GM21576 (cell line): ENCODE measurements around the gene SMIM34.
"Not testable (repeated sequence)": the region's sequence is repeated elsewhere in the genome, so short reads cannot be mapped to it uniquely, and the experiment has no call there.

Experiments
- ATAC-seq: cut with Tn5 transposase; IDR thresholded peaks from one replicate; pipeline ENCODE4 v1.9.1; 2021; ENCODE audit warnings: mild to moderate bottlenecking, moderate library complexity; ENCODE audit not compliant: unreplicated experiment

SMIM34 gene, protein sequence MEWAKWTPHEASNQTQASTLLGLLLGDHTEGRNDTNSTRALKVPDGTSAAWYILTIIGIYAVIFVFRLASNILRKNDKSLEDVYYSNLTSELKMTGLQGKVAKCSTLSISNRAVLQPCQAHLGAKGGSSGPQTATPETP

DNA sequence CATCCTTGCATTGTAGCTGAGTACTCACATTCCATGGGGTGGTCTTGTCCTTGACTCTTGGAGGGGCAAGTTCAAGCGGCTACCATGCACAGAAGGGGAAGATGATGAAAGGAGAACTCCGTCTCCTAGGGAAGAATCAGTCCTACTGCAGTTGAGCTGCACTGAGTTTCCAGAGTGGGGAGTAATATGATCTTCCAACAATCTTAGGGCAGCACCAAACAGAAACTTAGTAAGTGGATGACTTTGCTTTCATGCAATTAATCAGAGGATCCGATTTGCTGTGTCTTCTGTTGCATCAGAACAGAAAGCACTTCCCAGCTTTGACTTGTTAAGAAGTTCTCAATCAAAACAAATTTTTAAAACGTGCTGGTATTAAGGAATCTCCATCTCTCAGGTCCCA lies at the start of gene SMIM34:
Gene SMIM34, minus strand, starts transcription at position 147 of the 400 bp plus-strand sequence. Its CDS starts 112 bp downstream, at position 35.
- ATAC-seq: not testable (repeated sequence)

DNA sequence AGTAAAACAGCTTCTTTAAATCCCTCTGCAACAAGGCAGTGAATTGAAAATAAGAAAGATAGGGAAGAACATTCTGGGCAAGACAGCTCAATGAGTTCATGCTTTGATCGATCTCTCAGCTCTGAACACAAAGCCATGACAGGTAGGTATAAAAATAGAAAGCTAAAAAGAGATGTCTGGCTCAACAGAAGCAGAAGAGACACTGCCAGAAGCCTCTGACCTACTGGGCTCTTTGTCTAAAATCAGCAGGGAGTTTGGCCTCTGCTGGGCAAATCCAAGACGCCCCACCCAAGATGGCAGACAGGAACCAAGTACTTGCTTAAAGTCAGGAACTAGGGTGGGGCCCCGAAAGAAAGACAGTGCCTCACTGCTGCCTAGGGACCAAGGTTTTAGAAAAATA lies 43.6 kb upstream of the SMIM34 start:
- not testable (repeated sequence) for ATAC-seq

DNA sequence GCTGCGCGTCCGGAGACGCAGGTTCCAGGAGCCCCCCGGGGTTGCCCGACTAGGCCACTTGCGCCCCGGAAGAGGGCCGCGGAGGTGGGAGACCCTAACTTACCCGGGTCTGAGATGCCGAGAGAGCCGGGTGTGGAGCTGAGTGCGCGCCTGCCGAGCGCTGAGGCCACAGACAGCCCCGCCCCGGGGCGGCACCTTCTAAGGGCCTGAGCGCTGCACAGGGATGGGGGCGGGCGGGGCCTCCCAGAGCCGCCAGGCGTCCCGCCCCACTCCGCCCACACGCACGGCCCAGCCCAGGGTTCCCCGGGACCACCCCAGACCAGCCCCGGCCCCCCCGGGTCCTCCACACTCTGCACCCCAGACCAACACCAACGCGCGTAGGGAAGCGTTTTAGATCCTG lies 35.7 kb upstream of the SMIM34 start:
- ATAC-seq: not testable (repeated sequence)

DNA sequence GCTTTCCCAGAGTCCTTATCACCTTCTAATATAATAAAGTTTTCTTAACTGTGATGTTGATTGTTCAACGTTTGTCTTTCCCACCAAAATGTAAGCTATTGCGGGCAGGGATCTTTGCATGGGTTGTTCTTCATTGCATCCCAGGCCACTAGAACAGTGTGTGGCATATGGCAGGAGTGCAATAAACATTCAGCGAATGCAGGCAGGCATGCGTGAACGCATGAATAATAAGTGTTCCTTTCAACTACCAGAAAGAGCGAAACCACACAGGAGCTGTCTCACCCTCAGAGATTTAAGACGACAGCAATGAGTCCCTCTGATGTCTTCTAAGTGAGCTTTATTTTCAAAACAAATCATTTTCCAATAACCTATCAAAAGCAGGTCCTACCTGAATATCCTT lies 34.5 kb upstream of the SMIM34 start:
- not testable (repeated sequence) for ATAC-seq

DNA sequence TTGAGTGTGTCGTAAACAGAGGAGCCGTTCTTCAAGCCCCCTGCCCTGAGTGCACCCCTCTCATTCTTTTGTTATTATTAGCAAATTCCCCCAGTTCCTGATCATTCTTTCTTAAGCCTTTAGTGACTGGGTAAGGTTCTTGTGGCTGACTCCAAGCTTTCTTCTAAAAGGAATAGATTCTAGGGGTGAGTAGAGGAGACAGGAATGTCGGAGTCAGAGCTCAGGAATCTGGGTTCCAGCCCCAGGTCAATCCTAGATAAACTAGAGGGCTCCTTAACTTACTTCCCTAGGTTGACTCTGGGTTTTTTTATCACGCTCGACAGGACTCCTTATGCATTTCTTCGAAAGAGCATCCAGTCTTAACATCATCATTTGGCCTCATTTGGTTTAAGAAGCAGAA lies 32.4 kb upstream of the SMIM34 start:
- not testable (repeated sequence) for ATAC-seq

DNA sequence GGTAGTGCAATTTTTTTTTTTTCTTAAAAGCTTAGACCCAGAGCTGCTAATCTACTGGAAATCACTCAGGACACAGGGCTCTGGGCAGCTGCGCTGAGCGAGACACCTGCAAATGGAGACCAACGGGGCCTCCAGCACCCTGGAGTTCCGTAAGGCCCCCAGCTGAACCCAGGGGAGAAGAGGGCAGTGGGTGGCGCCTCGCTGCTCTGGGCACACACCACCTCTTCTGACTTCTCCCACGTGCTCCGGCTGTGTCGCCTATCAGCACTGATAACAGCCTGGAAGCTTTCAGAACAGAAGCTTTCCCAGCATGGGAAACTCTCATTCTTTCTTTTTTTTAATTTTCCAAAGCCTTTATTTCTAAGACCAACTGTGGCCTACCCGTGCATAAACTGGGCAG lies 31.9 kb upstream of the SMIM34 start:
- ATAC-seq: not testable (repeated sequence)

DNA sequence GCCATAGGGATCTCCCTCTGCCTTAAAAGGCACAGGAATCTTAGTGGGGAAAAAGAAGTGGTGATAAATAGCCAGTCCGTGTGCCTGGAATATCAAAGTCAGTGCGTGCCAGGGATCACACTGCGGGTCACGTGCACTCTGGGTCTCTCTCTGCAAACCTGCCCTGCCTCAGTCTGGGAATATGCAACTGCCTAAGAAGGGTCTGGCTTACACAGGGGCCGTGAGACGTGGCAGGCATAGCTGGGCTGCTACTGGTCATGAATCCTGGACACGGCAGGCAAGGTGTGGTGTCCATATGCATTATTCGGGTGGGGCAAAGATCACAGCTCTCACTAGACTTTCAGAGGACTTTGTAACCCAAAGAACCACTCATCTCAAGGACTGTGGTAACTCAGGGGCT lies 23.3 kb upstream of the SMIM34 start:
- ATAC-seq: not testable (repeated sequence)

DNA sequence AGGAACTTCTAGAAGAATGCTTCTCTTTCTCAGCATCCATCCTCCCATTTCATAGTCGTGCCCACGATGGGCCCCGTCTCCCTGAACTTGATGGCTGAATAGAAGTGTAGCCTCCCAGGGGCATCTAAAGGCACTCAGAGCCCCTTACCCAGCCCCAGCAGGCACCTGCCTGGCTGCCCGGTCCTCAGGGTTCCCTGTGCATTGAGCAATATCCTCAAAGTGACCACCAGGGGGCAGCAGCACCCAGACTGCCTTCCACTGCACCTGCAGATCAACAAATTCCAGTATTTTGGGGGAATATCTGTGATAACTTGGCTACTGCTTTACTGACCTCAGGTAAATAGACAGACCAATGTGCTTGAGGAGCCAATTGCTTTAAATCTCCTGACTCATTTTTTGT lies 19.7 kb upstream of the SMIM34 start:
- ATAC-seq: not testable (repeated sequence)

DNA sequence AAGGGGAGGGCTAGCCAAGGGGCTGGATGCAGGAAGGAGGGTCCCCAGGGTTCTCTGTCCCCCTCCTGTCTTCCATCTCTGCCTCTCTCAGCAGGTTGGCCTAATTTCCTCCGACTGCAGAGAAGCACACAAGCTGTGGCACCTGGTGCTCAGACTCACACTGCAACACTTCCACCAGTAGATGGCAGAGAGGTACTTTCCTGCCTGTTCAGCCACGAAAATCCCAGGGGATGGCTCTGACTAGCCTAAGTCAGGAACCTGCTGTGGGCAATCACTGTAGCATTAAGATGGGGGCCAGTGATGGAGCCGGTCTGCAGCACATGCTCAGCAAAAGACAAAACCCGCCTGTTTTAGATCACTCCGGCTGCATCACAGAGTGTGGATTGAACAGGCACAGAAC lies 6.0 kb upstream of the SMIM34 start:
- ATAC-seq: not testable (repeated sequence)

DNA sequence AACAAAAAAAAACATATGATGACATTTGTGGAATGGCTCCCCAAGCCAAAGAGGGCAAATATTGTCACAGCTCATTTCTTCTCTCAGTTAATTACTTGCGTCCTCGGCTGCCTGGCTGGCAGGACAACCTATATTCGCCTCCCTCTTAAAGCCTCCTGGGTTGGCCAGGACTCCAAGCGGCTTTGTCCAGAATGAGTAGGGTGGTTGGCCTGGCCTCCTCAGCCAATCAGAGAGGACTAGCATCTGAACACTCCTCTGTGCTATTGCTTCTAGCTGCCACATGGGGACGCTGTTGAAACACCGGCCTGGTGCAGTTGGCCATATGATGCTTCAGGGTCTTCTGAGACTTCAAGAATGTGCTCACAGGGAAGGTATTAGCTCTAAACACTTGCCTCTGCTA lies 4.7 kb upstream of the SMIM34 start:
- ATAC-seq: not testable (repeated sequence)

DNA sequence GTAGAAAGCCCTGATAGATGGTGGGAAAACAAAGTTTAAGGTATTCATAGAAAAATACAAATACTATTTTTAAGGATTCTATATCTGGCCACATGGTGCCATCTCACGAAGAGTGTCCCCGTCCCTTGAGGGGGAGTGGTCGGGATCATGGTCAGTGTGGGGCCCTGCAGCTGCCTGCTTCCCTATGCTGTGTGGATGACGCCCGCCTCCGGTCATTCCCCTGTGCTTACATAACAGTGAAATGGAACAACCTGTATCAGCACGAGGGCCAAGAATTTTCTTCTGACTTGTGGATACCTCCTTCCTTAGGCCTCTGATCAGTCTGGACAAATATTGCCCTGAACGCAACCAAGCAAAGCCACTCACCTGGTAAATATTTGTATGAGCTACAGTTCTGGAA lies 3.6 kb upstream of the SMIM34 start:
- not testable (repeated sequence) for ATAC-seq

DNA sequence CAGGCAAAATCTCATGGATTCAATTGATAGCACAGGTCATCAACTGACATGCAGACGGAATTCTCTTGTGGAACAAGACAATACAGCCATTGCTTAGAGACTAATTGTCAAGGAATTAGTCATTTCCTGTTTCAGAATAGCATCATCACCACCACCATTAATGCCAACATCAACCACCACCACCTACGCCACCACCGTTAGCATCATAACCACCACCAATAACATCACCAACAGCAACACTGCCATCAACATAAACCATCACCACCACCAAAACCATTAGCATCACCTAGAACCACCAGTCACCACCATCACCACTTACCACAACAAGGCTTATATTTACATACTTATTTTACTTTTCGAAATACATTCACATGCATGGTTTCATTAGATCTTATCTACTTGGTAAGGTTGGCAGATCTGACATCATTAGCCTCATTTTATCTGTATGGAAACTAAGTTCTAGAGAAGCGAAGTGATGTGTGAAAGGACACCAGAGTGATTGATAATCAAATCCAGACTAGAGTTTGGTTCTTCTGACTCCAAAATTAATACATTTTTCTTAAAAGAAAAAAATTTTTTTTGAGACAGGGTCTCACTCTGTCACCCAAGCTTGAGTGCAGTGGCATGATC lies 6.2 kb downstream of the SMIM34 start:
- not testable (repeated sequence) for ATAC-seq

DNA sequence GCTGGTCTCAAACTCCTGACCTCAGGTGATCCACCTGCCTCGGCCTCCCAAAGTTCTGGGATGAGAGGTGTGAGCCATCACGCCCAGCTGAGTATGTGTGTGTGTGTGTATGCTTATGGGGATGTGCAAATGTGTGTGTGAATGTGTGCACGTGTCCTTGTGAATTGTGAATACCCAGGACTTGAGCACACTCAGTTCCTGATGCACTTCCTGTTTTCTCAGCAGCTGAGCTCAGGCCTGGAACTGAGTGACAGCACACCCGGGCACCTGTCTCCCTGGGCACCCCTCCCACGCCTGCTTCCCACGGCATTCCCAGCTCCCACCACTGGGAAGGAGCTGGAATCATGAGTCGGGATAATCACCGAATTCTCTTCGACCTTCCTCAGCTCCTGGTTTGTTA lies 16.5 kb downstream of the SMIM34 start:
- not testable (repeated sequence) for ATAC-seq

DNA sequence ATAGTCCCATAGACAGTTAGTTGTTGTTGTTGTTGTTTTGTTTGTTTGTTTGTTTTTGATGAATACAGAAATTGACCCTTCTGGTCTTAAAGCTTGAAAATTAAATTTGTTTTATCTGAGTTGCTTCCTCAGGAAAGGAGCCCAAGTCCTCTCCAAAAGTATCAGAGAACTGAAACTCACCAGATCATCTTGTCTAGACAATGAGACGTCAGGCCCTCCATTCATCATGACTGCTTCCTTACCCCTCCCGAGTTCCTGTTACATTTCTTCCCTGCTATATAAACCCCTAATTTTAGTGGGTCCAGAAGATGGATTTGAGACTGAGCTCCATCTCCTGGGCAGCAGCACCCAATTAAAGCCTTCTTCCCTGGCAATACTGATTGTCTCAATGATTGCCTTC lies 17.1 kb downstream of the SMIM34 start:
- not testable (repeated sequence) for ATAC-seq

DNA sequence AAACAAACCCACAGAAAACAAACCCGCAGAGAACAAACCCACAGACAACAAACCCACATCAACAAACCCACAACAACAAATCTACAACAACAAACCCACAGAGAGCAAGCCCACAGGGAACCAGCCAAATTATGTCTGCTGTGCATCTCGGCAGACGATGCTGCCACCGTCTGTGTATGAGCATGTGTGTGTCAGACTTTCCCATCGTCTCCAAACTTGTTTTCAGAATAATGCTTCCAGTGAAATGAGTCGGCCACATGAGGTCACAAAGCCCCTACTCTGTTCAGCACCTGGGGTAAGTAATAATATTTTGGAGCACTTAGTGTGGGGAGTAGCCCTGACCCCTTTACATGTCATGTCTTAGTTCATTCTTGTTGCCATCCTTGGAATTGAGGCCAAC lies 17.6 kb downstream of the SMIM34 start:
- not testable (repeated sequence) for ATAC-seq

DNA sequence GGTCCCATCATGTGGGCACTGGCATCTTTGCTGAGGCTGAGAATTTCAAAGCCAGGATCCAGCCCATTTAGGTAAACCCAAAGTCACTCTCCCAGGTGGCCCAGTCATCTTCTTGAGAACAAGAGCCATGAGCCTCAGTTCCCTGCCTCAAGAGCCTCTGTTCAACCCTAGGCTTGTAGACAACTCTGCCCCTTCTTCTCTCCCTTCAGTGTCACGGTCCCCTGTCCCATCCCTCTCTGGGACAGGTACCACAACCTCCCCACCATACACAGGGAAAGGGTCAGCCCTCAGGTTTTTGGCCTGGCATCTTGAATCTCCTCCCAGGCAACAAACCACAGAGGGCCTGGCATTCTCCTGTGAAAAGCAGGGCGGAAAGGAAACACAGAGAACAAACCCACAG lies 18.1 kb downstream of the SMIM34 start:
- ATAC-seq: not testable (repeated sequence)

DNA sequence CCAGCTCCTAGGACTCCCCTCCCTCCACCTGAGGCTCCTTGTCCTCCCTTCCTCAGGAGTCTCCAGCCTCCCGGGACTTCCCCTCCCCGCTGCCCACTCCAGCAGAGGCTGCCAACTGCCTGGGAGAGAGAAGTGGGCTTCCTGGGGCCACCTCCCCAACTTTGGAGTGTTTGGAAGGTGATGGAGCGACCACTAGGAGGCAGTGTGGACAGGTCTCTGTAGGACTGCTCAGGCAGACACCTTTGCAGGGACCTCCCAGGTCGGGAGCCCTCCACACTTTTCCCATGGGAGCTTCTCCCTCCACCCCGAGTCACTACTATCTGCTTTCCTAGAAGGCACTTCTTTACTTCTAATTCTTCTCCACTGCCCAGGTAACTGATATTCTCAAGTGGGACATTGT lies 19.0 kb downstream of the SMIM34 start:
- not testable (repeated sequence) for ATAC-seq

DNA sequence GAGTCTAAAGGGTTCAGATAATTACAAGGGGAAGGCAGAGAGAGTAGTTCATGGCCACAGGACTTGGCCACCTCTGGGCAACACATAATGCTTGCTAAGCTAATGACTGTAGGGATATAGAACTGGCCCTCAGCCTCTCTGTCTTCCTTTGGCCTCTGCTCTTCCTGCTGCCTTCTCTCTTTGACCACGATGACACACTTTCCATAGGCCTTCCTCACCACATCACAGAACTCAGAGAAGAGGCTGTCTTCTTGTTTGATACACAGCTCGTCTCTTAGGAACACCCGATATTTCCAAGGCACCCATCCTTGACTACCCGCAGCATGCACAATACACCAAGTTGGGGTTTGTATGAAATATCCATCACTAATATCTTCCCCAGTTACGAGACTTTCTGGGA lies 23.2 kb downstream of the SMIM34 start:
- not testable (repeated sequence) for ATAC-seq

DNA sequence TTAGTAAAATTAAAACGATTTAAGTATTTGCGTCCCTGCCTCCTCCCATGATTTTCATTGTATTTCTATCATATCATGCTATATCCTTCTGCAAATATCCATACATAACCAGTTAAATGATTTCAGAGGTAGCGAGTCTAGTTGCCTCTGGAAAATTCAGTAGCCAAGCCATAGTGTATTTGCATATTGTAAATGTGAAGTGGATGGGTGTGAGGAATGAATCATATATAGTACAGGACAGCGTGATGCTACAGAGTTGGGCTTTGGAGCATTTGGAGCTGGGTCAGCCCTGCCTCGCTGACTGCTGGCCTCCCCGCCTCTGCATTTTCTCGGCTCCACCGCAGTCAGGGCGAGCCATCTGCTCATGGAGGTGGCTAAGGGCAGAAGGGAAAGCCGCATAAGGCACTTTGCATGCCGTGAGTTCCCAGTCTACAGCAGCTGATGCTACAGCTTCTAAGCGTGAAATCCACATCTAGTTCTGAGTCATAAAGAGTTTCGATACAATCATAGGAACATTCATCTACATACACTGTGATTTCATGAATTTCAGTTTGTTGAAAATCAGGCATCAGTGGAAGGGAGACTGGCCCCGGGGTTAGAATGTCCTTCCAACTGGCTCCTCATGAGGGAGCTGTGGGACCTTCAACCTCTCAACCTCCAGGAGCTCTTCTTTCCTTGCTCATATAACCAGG lies 39.9 kb downstream of the SMIM34 start:
- peak; percentile 92 for ATAC-seq

DNA sequence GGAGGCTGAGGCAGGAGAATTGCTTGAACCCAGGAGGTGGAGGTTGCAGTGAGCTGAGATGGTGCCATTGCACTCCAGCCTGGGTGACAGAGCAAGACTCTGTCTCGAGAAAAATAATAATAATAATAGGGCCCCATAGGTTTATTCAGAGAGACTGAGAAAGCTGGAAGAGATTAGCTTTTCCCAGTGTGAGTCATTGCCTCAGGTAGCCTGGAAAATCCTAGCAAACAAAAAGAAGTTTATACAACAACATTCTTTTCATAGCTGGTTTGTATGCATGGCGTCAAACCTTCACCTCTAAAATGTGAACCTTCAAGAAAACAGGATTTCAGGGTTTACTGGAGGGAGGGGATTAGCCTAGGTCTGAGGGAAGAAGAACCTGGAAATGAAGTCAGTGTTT lies 40.6 kb downstream of the SMIM34 start:
- ATAC-seq: not testable (repeated sequence)

DNA sequence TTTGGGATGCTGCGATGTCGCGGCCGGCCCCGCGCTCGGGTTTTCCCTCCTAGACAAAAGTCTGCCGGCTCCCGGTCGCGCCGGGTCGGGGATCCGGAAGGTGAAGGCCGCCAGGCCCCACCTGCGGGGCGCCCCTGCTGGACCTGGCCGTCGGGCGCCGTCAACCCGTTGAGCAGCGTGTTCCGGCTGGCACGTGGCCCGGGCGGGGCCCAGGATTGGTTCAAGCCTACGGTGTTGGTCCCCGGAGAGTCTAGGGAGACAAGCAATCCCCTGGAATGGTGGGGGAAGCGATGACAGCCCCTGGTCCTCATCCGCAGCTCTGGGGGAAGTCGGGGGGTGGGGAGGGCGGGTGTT lies 48.2 kb downstream of the SMIM34 start:
- peak; percentile 34 for ATAC-seq

DNA sequence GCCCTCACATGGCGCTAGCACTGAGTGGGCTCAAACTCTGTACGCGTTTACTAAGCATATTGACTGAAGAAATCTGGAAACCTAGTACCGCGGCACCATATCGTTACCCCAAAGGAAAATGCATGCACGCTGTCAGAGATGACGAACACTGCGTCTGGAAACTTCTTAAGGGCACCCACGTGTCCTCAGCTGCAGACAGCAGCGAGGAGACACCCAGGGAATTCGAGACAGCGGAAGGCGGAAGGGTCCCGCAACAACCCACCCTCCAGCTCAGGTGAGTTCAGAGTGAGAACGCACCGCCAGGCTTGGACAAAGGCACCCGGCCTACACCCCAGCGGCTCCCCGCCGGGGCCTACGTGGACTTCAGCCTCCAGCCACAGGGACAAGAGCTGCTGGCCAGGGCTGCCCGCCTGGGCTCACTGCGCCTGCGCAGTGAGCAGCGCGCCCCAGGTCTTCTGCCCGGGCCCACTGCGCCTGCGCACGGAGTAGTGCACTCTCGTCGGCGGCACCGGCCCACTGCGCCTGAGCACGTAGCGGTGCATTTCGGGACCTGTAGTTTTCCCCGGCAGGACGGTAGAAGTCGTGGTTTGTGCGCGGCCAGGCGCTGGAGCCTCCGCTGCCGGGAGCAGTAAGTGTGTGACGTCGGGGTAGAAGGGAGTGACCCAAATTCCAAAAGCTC lies 48.7 kb downstream of the SMIM34 start, which contains the start of gene SMIM11:
Gene SMIM11, plus strand, starts transcription at position 568 of the 679 bp plus-strand sequence. CDS start 3,998 bp downstream, outside the sequence.
- peak; percentile 90 for ATAC-seq
